ENCODE data around the gene EPB41. TPM values are rescaled to one million over a fixed set of nuclear protein-coding genes. Genes with fewer than 3 reads are reported as not detected.
A peak's percentile ranks its signal among the peaks of the same experiment; 100 is the strongest.

Gene EPB41
- total RNA-seq, result 10 to 100 TPM; 39.4 to 54.4 TPM

DNA sequence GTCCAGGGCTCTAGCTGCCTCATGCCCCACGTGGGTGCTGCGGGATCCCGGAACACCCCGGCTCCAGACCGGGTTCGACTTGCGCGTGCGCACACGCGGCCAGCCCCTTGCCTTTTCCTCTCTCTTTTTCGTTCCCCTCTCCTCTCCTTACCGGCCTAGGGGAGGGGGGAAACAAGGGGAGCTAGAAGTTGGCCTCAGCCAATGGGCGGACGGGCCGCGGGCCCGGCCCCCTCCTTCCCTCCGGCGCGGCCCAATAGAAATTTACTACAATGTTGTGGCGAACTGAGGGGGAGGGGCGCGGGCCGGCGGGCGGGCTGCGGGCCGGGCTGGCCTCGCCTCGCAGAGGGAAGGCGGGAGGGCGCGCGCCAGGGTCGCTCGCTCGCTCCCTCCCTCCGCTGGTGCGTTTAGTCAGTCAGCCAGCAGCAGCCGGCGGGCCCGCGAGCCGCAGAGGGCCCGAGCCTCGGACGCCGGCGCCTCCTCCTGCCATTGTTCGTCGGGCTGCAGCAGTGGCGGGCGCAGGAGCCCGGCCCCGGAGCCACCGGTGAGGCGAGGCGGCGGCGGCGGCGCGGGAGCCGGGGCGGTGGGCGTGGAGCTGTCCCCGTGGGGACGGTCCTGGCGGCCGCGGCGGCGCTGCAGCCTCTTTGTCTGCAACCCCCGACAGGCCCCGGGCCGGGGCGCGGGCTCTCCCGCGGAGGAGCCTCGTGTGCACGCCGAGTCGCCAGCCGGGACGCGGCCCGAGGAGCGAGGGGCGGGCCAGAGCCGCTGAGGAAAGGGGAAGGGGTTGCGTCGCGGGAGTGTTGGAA lies at the start of gene EPB41:
Gene EPB41 (plus strand): TSS at position 342 of the 803 bp plus-strand sequence. CDS start 72,869 bp downstream, outside the sequence.
- peak within 1 kb of the TSS; percentile 70 to 78 for H3K4me3 ChIP-seq
- peak within 1 kb of the TSS; percentile 71 to 75 for H3K27ac ChIP-seq
- H3K9me3 ChIP-seq, result no peaks in the 10 kb centered on the region
- TF ChIP-seq, protein P1, sequence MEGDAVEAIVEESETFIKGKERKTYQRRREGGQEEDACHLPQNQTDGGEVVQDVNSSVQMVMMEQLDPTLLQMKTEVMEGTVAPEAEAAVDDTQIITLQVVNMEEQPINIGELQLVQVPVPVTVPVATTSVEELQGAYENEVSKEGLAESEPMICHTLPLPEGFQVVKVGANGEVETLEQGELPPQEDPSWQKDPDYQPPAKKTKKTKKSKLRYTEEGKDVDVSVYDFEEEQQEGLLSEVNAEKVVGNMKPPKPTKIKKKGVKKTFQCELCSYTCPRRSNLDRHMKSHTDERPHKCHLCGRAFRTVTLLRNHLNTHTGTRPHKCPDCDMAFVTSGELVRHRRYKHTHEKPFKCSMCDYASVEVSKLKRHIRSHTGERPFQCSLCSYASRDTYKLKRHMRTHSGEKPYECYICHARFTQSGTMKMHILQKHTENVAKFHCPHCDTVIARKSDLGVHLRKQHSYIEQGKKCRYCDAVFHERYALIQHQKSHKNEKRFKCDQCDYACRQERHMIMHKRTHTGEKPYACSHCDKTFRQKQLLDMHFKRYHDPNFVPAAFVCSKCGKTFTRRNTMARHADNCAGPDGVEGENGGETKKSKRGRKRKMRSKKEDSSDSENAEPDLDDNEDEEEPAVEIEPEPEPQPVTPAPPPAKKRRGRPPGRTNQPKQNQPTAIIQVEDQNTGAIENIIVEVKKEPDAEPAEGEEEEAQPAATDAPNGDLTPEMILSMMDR (IDR thresholded peaks at IDR 0.05), result peak in 2 of 4 experiments; percentile 13 to 18
- TF ChIP-seq POLR2A (IDR thresholded peaks at IDR 0.05) (peak; percentile 76), POLR2AphosphoS5 (IDR thresholded peaks at IDR 0.05) (peak; percentile 89)
- no peaks in the 10 kb centered on the region for H3K27me3 ChIP-seq (replicated peaks; ENCODE audit: insufficient read depth)
- intact Hi-C loops (cut with DNase I), result loop anchor here (2.0 kb wide), 2 partner anchors 28 to 68 kb away; no protein-coding TSS in a partner anchor
- DNase-seq (ENCODE audit: low spot score), result peak; percentile 94
- H3K4me1 ChIP-seq (replicated peaks), result peaks cover 6% of the 10 kb centered on the region
- under 1% methylated on average over 46 of the region's 95 CpGs for WGBS
- no peaks in the 10 kb centered on the region for H3K36me3 ChIP-seq

DNA sequence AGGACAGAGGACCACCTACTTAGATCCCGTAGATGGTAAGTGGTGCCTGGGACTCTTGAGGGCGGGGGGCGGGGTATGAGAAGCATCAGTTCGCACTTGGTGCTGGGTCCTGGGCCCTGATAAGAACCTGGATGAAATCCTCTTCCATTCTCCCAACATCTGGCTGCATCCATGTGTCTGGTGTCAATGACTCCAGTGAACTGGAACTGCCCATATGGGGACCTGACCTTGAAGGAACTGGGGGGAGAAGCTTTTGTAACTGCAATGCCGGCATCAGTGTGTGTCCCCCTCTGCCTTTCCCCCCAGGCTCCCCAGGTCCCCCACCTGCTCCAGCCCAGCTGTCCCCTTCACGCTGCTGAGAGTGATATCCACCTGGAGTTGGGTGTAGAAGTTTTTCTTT lies 49.7 kb upstream of the EPB41 start:
- Histone ChIP-seq H3K9me3 (no peaks in the 10 kb centered on the region), H3K36me3 (no peaks in the 10 kb centered on the region), H3K4me1 (replicated peaks) (no peaks in the 10 kb centered on the region), H3K27ac (no peak overlapping the region), H3K27me3 (replicated peaks; ENCODE audit: insufficient read depth) (no peaks in the 10 kb centered on the region), H3K4me3 (no peak overlapping the region)
- TF ChIP-seq POLR2AphosphoS5 (IDR thresholded peaks at IDR 0.05) (no peak), POLR2A (IDR thresholded peaks at IDR 0.05) (no peak)
- TF ChIP-seq, protein P1 (IDR thresholded peaks at IDR 0.05), result no peak
- DNase-seq (ENCODE audit: low spot score), result no peak
- intact Hi-C loops (cut with DNase I), result no loop called here
- WGBS, result 79% methylated on average over 6 of the region's 6 CpGs

DNA sequence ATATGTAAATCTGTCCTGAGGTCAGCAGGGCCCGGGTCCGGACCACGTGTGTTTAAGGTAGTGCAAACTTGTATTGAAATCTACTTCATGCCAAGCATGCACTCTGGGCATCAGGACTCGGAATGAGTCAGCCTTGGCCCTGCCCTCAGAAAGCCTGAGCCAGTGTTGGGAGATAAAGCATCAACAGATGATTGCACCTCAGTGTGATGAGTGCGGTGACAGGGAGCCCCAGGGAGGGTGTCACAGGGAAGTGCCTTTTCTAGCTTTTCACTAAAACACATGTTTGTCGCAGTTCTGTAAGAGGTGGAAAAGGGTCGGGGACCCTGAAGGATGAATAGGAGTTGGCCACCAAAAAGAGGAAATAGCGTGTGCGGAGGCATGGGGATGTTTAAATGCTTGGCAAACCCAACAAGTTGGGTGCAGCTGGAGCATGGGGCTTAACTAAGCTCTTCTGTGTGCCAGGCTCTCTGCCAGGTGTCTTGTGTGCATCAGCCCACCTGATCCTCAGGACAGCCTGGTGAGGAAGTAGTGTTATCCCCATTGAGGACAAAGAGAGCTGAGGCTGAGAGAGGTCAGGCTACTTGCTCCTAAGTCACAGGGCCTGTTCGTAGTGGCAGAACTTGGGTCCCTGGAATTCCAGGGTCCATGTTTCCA lies 48.2 kb upstream of the EPB41 start:
- intact Hi-C loops (cut with DNase I), result no loop called here

DNA sequence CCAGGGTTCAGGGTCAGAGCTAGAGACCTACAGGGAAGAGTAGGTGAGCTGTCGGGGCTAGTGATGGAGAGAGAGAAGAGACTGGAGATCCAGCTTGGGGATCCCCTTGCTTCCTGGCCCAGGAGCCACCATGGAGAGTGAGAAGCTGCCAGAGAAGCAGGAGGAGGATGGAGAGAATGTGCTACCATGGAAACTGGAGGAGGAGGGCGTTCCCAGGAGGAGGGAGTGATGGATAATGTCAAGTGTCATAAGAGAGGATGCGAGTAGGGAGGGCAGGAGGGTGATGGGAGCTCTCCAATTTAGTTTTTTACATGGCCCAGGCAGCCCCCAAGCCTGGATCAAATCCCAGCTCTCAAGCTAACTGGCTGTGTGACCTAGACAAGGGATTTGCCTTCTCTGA lies 46.5 kb upstream of the EPB41 start:
- 81% methylated on average over 3 of the region's 3 CpGs for WGBS
- Histone ChIP-seq H3K27me3 (replicated peaks; ENCODE audit: insufficient read depth) (no peaks in the 10 kb centered on the region), H3K36me3 (no peaks in the 10 kb centered on the region), H3K4me3 (no peak overlapping the region), H3K9me3 (no peaks in the 10 kb centered on the region), H3K4me1 (replicated peaks) (no peaks in the 10 kb centered on the region), H3K27ac (no peak overlapping the region)
- no peak for DNase-seq (ENCODE audit: low spot score)
- TF ChIP-seq POLR2A (IDR thresholded peaks at IDR 0.05), result no peak
- intact Hi-C loops (cut with DNase I), result no loop called here

More for the DNA sequence above, 48.2 kb upstream of the EPB41 start:
- no peak for TF ChIP-seq POLR2AphosphoS5 (IDR thresholded peaks at IDR 0.05)
- TF ChIP-seq, protein P1 (IDR thresholded peaks at IDR 0.05), result no peak
- no peak for TF ChIP-seq POLR2A (IDR thresholded peaks at IDR 0.05)
- Histone ChIP-seq H3K36me3 (no peaks in the 10 kb centered on the region), H3K27me3 (replicated peaks; ENCODE audit: insufficient read depth) (no peaks in the 10 kb centered on the region), H3K27ac (no peak overlapping the region), H3K4me1 (replicated peaks) (no peaks in the 10 kb centered on the region), H3K4me3 (no peak overlapping the region), H3K9me3 (no peaks in the 10 kb centered on the region)
- WGBS, result 76% methylated on average over 10 of the region's 10 CpGs
- no peak for DNase-seq (ENCODE audit: low spot score)

DNA sequence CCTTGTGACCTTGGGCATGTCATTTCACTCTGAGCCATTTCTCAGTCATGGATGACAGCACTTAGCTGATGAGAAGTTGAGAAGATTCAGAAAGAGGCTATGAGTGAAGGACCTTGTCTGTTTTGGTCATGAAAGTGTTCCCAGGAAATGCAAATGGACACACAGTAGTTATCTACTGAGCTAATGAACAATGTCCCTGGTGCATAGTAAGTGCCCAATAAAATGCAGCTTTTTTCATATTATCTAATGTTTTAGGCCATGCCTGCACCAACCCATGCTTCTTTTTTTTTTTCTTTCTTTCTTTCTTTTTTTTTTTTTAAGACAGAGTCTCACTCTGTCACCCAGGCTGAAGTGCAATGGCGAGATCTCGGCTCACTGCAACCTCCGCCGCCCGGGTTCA lies 44.4 kb upstream of the EPB41 start:
- Histone ChIP-seq H3K4me1 (replicated peaks) (no peaks in the 10 kb centered on the region), H3K27me3 (replicated peaks; ENCODE audit: insufficient read depth) (no peaks in the 10 kb centered on the region), H3K27ac (no peak overlapping the region), H3K9me3 (no peaks in the 10 kb centered on the region), H3K36me3 (no peaks in the 10 kb centered on the region), H3K4me3 (no peak overlapping the region)
- WGBS, result 91% methylated on average over 5 of the region's 5 CpGs
- no peak for DNase-seq (ENCODE audit: low spot score)
- intact Hi-C loops (cut with DNase I), result loop anchor here (10.0 kb wide), 1 partner anchor 505 kb away; the partner anchor contains the start of gene PHACTR4
- TF ChIP-seq, protein P1 (IDR thresholded peaks at IDR 0.05), result no peak
- TF ChIP-seq POLR2A (IDR thresholded peaks at IDR 0.05) (no peak), POLR2AphosphoS5 (IDR thresholded peaks at IDR 0.05) (no peak)

All from prostate gland (tissue), 2 donors.